HepG2 (cell line): ENCODE measurements around the gene MAGEA3. TPM values are rescaled to one million over a fixed set of nuclear protein-coding genes. Genes with fewer than 3 reads are reported as not detected.
"Not testable (repeated sequence)": the region's sequence is repeated elsewhere in the genome, so short reads cannot be mapped to it uniquely, and the experiment has no call there.

Experiments used
- ATAC-seq: fragments of 200-7000 bp; cut with Tn5 transposase; 3 replicates; pipeline ENCODE4 v1.9.1; 2020; ENCODE audit warnings: mild to moderate bottlenecking, moderate library complexity
- BruUV-seq: library from RNA; stranded (reverse); fragments of 400-500 nt; replicated peaks from 2 replicates; lab custom pipeline; 2021; lab: Mats Ljungman, UMichigan
- CTCF ChIA-PET: fragments of 300-600 bp; formaldehyde crosslinking; extraction: SDS; loops from one replicate; lab custom pipeline; 2021; ENCODE audit warnings: low total read pairs, inconsistent platforms, low intra/inter-chr PET ratio; lab: Yijun Ruan, JAX
- POLR2A ChIA-PET: fragments of 350-600 bp; sonication (Branson Sonifier 250); formaldehyde crosslinking; loops from one replicate; lab custom pipeline; 2020; ENCODE audit warnings: antibody characterized with exemption, inconsistent platforms; lab: Yijun Ruan, JAX
- DNase-seq: peaks from one replicate; pipeline ENCODE4 v3.0.0-alpha.2; 2015; ENCODE audit warnings: low spot score
- FAIRE-seq: peaks from 3 replicates; lab custom pipeline; 2011; peaks lifted over from hg19 to GRCh38; lab: Jason Lieb, UNC
- H2AFZ ChIP-seq: one replicate; pipeline ENCODE4 v1.6.1; 2011; ENCODE audit warnings: low read length, inconsistent platforms
- H3K27ac ChIP-seq: fragments of 300-600 bp; 3 replicates; pipeline ENCODE4 v1.8.0; 2011; ENCODE audit warnings: mixed run types, mild to moderate bottlenecking, mixed read lengths, low read length, inconsistent platforms; ENCODE audit not compliant: insufficient read depth; ENCODE audit errors: extremely low read length
- H3K27me3 ChIP-seq, 2 experiments: fragments of 200-600 bp in 1 of 2; 2 replicates in 1 of 2; 3 replicates in 1 of 2; pipeline versions ENCODE4 v1.6.0 to v1.8.0; 2011; ENCODE audit warnings: low read length in 2 of 2, mild to moderate bottlenecking in 2 of 2, moderate library complexity in 2 of 2, inconsistent platforms in 1 of 2; ENCODE audit not compliant: insufficient read depth in 2 of 2, control insufficient read depth in 1 of 2
- H3K36me3 ChIP-seq, 2 experiments: fragments of 200-600 bp in 1 of 2; replicated peaks in 1 of 2; 2 replicates in 1 of 2; 3 replicates in 1 of 2; pipeline versions ENCODE4 v1.5.1 to v1.8.0; 2011; ENCODE audit warnings: low read length in 2 of 2, inconsistent platforms in 1 of 2; ENCODE audit not compliant: insufficient read depth in 2 of 2, control insufficient read depth in 1 of 2
- H3K4me1 ChIP-seq: 2 replicates; pipeline ENCODE4 v1.5.1; 2012; ENCODE audit warnings: low read length, inconsistent platforms; ENCODE audit not compliant: insufficient read depth
- H3K4me2 ChIP-seq: 2 replicates; pipeline ENCODE4 v1.6.0; 2011; ENCODE audit warnings: low read depth, low read length, inconsistent platforms
- H3K4me3 ChIP-seq, 3 experiments: fragments of 200-600 bp in 1 of 3; sonication (generic), shearing (Covaris generic) in 1 of 3; replicated peaks in 1 of 3; 2 replicates each; pipeline ENCODE4 v1.5.1; 2011 to 2016; ENCODE audit warnings: low read length in 3 of 3, inconsistent platforms in 2 of 3, low read depth in 2 of 3, mild to moderate bottlenecking in 2 of 3, control low read depth in 1 of 3, mixed read lengths in 1 of 3; ENCODE audit not compliant: insufficient read depth in 1 of 3
- H3K79me2 ChIP-seq: one replicate; pipeline ENCODE4 v1.6.1; 2011; ENCODE audit warnings: low read length, inconsistent platforms; ENCODE audit not compliant: insufficient read depth
- H3K9ac ChIP-seq: 2 replicates; pipeline ENCODE4 v1.6.0; 2011; ENCODE audit warnings: mild to moderate bottlenecking, low read depth, low read length, inconsistent platforms; ENCODE audit not compliant: insufficient read depth
- H3K9me3 ChIP-seq: 2 replicates; pipeline ENCODE4 v1.5.1; 2012; ENCODE audit warnings: mild to moderate bottlenecking, low read length
- H4K20me1 ChIP-seq: 2 replicates; pipeline ENCODE4 v1.6.0; 2011; ENCODE audit warnings: inconsistent platforms, mild to moderate bottlenecking, low read length, moderate library complexity; ENCODE audit not compliant: insufficient read depth
- BATF2 ChIP-seq: sonication (generic); formaldehyde crosslinking; IDR thresholded peaks from 2 replicates; pipeline ENCODE4 v1.8.0; 2022; ENCODE audit warnings: mild to moderate bottlenecking, missing genetic modification reagents, moderate library complexity
- CERS6 ChIP-seq: sonication (generic); formaldehyde crosslinking; IDR thresholded peaks from 2 replicates; pipeline ENCODE4 v1.5.0; 2020; ENCODE audit warnings: missing genetic modification reagents
- E2F1 ChIP-seq: sonication (generic); formaldehyde crosslinking; IDR thresholded peaks from 2 replicates; pipeline ENCODE4 v1.5.0; 2020; ENCODE audit warnings: missing genetic modification reagents
- HNRNPK ChIP-seq: fragments of 200-400 bp; formaldehyde crosslinking; IDR thresholded peaks from 2 replicates; pipeline ENCODE4 v1.6.1; 2018; ENCODE audit warnings: low read length, low read depth, moderate library complexity, mild to moderate bottlenecking; ENCODE audit not compliant: poor library complexity, severe bottlenecking
- MTA1 ChIP-seq: sonication (generic); formaldehyde crosslinking; IDR thresholded peaks from 2 replicates; pipeline ENCODE4 v1.4.0; 2020; ENCODE audit warnings: missing genetic modification reagents, mild to moderate bottlenecking, borderline replicate concordance
- TCF7L2 ChIP-seq: IDR thresholded peaks from 2 replicates; pipeline ENCODE4 v1.6.1; 2011; ENCODE audit warnings: mild to moderate bottlenecking, low read depth, low read length, moderate library complexity
- TEAD2 ChIP-seq: sonication (generic); formaldehyde crosslinking; IDR thresholded peaks from 2 replicates; pipeline ENCODE4 v1.9.0; 2021; ENCODE audit warnings: missing genetic modification reagents
- TEAD3 ChIP-seq: optimal IDR thresholded peaks from 2 replicates; pipeline ENCODE3; 2016; ENCODE audit warnings: borderline replicate concordance
- TFAP4 ChIP-seq: sonication (generic); IDR thresholded peaks from 2 replicates; pipeline ENCODE4 v1.6.1; 2016; ENCODE audit warnings: low read depth, borderline replicate concordance
- YEATS4 ChIP-seq: sonication (generic); formaldehyde crosslinking; IDR thresholded peaks from 2 replicates; pipeline ENCODE4 v1.4.0; 2020; ENCODE audit warnings: missing genetic modification reagents, borderline replicate concordance
- ZMYM2 ChIP-seq: sonication (generic); formaldehyde crosslinking; IDR thresholded peaks from 2 replicates; pipeline ENCODE4 v1.8.0; 2022; ENCODE audit warnings: mild to moderate bottlenecking, missing genetic modification reagents
- ZNF256 ChIP-seq: sonication (generic); formaldehyde crosslinking; conservative IDR thresholded peaks from 2 replicates; pipeline ENCODE4 v1.4.0; 2020; ENCODE audit warnings: missing genetic modification reagents
- ZNF768 ChIP-seq: sonication (generic); formaldehyde crosslinking; IDR thresholded peaks from 2 replicates; pipeline ENCODE4 v1.4.0; 2020; ENCODE audit warnings: missing genetic modification reagents
- WGBS: methylation state at CpG from one replicate; pipeline ENCODE4 v1.1.6; 2017; ENCODE audit warnings: low lambda C conversion rate; 5-methylcytosine and 5-hydroxymethylcytosine counted together
- in situ Hi-C: cut with HindIII; loops from 2 replicates; pipeline ENCODE4 v1.10.0; 2017; ENCODE audit warnings: low pct_unique_long_range_greater_than_20kb; ENCODE audit not compliant: extremely low pct_ligation_motif_present
- intact Hi-C: fragments of 100-400 bp; cut with micrococcal nuclease; formaldehyde crosslinking; loops from one replicate; pipeline ENCODE4 v1.10.0; 2022; ENCODE audit not compliant: unreplicated experiment
- polyA plus RNA-seq, 8 experiments: library from polyadenylated mRNA; depleted of rRNA in 3 of 8; stranded (reverse) in 7 of 8; unstranded in 1 of 8; fragments of >200 nt; fragmentation: Illumina TruSeq in 4 of 8; extraction: Trizol in 4 of 8; gene quantifications; 2 replicates each; pipeline versions ENCODE4 v1.2.1 to v1.2.3, GENCODE V29; 2011 to 2016; ENCODE audit warnings: low read depth in 4 of 8, missing spikeins in 1 of 8, mixed read lengths in 1 of 8; ENCODE audit not compliant: insufficient read depth in 1 of 8
- total RNA-seq, 5 experiments: library from RNA; depleted of rRNA; stranded (reverse); fragments of >200 nt; fragmentation: Illumina TruSeq; extraction: Trizol; gene quantifications; 2 replicates each; pipeline ENCODE4 v1.2.3, GENCODE V29; 2016; ENCODE audit warnings: low read depth in 1 of 5

MAGEA3 gene
- total and polyA plus RNA-seq, 2 of the 13 experiments (the other 11 are each of a cell fraction or from before 2014, with no cell fraction given): not detected

DNA sequence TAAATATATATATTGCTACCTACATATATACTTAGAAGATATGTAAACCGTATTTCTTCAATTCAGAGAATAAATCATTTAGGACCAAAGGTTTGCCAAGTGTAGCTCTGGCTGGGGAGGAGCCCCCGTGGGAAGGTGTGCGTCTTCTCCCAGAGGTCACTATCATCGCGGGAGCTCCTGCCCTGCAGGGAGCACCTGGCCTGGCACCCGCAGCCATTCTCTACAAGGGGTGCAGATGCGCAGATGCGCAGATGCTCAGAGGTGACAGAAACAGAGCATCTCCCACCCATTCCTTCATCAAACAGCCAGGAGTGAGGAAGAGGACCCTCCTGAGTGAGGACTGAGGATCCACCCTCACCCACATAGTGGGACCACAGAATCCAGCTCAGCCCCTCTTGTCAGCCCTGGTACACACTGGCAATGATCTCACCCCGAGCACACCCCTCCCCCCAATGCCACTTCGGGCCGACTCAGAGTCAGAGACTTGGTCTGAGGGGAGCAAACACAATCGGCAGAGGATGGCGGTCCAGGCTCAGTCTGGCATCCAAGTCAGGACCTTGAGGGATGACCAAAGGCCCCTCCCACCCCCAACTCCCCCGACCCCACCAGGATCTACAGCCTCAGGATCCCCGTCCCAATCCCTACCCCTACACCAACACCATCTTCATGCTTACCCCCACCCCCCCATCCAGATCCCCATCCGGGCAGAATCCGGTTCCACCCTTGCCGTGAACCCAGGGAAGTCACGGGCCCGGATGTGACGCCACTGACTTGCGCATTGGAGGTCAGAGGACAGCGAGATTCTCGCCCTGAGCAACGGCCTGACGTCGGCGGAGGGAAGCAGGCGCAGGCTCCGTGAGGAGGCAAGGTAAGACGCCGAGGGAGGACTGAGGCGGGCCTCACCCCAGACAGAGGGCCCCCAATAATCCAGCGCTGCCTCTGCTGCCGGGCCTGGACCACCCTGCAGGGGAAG lies 15.5 kb downstream of the MAGEA3 start, which contains the start of gene MAGEA2B:
MAGEA2B (plus strand) TSS at position 814 of the 973 bp plus-strand sequence. CDS start 2,479 bp downstream, outside the sequence.
- H3K36me3 ChIP-seq, H3K4me2 ChIP-seq, CTCF ChIA-PET, H3K9ac ChIP-seq, POLR2A ChIA-PET, FAIRE-seq, H3K27me3 ChIP-seq, H2AFZ ChIP-seq, intact Hi-C loops, H3K79me2 ChIP-seq, H3K9me3 ChIP-seq, H3K4me1 ChIP-seq, BruUV-seq, in situ Hi-C loops, H4K20me1 ChIP-seq, ATAC-seq, DNase-seq, H3K4me3 ChIP-seq, H3K27ac ChIP-seq: not testable (repeated sequence)
- no CpG with 5 or more reads among the region's 35 CpGs for WGBS

DNA sequence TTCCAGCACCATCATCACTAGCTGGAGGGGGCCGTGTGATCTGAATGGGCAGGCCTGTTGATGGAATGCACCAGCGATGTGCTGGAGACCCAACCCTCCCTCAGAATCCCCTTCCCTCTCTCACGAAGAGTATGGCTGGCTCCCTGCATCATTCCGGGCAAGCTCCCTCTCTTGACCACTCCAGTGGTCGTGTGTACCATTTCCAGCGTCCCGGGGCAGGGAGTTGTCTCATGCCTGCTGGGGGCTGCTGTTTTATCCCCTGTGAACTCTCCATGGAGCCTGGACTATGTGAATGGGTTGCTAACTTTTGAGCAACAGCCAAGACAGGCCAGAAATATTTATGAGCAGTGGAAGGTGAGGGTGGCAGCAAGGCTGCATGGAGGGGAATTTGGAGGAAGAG lies 26.8 kb downstream of the MAGEA3 start:
- Histone ChIP-seq H3K9me3 (no peaks in the 10 kb centered on the region), H3K4me1 (no peaks in the 10 kb centered on the region), H2AFZ (no peak overlapping the region), H4K20me1 (no peaks in the 10 kb centered on the region), H3K79me2 (no peaks in the 10 kb centered on the region), H3K9ac (no peak overlapping the region), H3K4me3 (no peak overlapping the region), H3K4me2 (no peak overlapping the region), H3K36me3 (no peaks in the 10 kb centered on the region), H3K27me3 (no peaks in the 10 kb centered on the region), H3K27ac (no peak overlapping the region)
- FAIRE-seq (no peak), DNase-seq (no peak), ATAC-seq (no peak)
- BruUV-seq: no TSS peak
- in situ Hi-C loops: no loop called here
- CTCF ChIA-PET: no interaction called here
- POLR2A ChIA-PET: no interaction called here
- WGBS: 17% methylated on average over 1 of the region's 7 CpGs
- intact Hi-C loops: no loop called here
- TF ChIP-seq ZMYM2 (CRISPR knock-in tag) (no peak), TEAD2 (no peak), TCF7L2 (no peak), CERS6 (CRISPR knock-in tag) (no peak), TFAP4 (no peak), ZNF768 (no peak), TEAD3 (CRISPR knock-in tag) (no peak), HNRNPK (no peak), ZNF256 (no peak), E2F1 (CRISPR knock-in tag) (no peak), YEATS4 (CRISPR knock-in tag) (no peak), BATF2 (CRISPR knock-in tag) (no peak), MTA1 (no peak)
